Urinary bladder (tissue), 4 donors: ENCODE results near the gene CYP11A1. TPM values are rescaled to one million over a fixed set of nuclear protein-coding genes. Genes with fewer than 3 reads are reported as not detected.
"Not testable (repeated sequence)": the region's sequence is repeated elsewhere in the genome, so short reads cannot be mapped to it uniquely, and the experiment has no call there.

Source experiments
- DNase-seq: peaks from one replicate; pipeline ENCODE4 v3.0.0-alpha.2; 2015; ENCODE audit errors: extremely low spot score
- H3K27ac ChIP-seq: one replicate; pipeline ENCODE4 v1.5.1; 2013; ENCODE audit warnings: low read depth, mild to moderate bottlenecking, moderate library complexity
- H3K36me3 ChIP-seq: one replicate; pipeline ENCODE4 v1.6.1; 2013; ENCODE audit warnings: mild to moderate bottlenecking, moderate library complexity; ENCODE audit not compliant: insufficient read depth
- H3K4me1 ChIP-seq: one replicate; pipeline ENCODE4 v1.6.1; 2013; ENCODE audit warnings: mild to moderate bottlenecking, moderate library complexity; ENCODE audit not compliant: insufficient read depth
- H3K4me3 ChIP-seq: one replicate; pipeline ENCODE4 v1.5.1; 2013; ENCODE audit warnings: low read depth, low read length
- WGBS: extraction: QIAGEN DNeasy Blood & Tissue Kit; methylation state at CpG from one replicate; pipeline ENCODE4 v1.1.7; 2013; 5-methylcytosine and 5-hydroxymethylcytosine counted together
- polyA plus RNA-seq: library from polyadenylated mRNA; stranded (reverse); fragments of 200-250 nt; gene quantifications from one replicate; pipeline ENCODE4 v1.2.3, GENCODE V29; 2013
- total RNA-seq: library from RNA; depleted of rRNA; stranded (reverse); fragments of >200 nt; gene quantifications from one replicate; pipeline ENCODE4 v1.2.3, GENCODE V29; 2014
- donor health status: healthy with polysubstance abuse.
- donor health status: healthy.

The CYP11A1 gene
- total and polyA plus RNA-seq, 2 donors = 0.21 to 0.38 TPM

- Histone ChIP-seq H3K36me3 (no peaks in the 10 kb centered on the region), H3K27ac (no peak overlapping the region), H3K4me3 (no peak overlapping the region), H3K4me1 (no peaks in the 10 kb centered on the region)
- WGBS = 88% methylated on average over 6 of the region's 6 CpGs
- no peak for DNase-seq
These were observed 30.0 kb upstream of the CYP11A1 start for GRCh38 chr15:74397239-74398068.

- Histone ChIP-seq H3K27ac (no peak overlapping the region), H3K4me3 (no peak overlapping the region), H3K4me1 (no peaks in the 10 kb centered on the region), H3K36me3 (no peaks in the 10 kb centered on the region)
- 68% methylated on average over 9 of the region's 9 CpGs for WGBS
- DNase-seq = no peak
These were observed 29.2 kb upstream of the CYP11A1 start for GRCh38 chr15:74396445-74397238.

GRCh38 chr15:74396146-74396438 is 28.6 kb upstream of the CYP11A1 start:
- no peaks in the 10 kb centered on the region for H3K4me1 ChIP-seq
- DNase-seq = no peak
- 84% methylated on average over 10 of the region's 10 CpGs for WGBS
- no peak overlapping the region for H3K4me3 ChIP-seq
- no peaks in the 10 kb centered on the region for H3K36me3 ChIP-seq
- H3K27ac ChIP-seq = no peak overlapping the region

- Histone ChIP-seq H3K36me3 (no peaks in the 10 kb centered on the region), H3K27ac (no peak overlapping the region), H3K4me3 (no peak overlapping the region), H3K4me1 (no peaks in the 10 kb centered on the region)
- 88% methylated on average over 17 of the region's 17 CpGs for WGBS
- DNase-seq = no peak
These were observed 28.1 kb upstream of the CYP11A1 start for GRCh38 chr15:74395319-74396145.

- no peaks in the 10 kb centered on the region for H3K36me3 ChIP-seq
- no peak for DNase-seq
- H3K4me1 ChIP-seq = no peaks in the 10 kb centered on the region
- no peak overlapping the region for H3K4me3 ChIP-seq
- no peak overlapping the region for H3K27ac ChIP-seq
- WGBS = 92% methylated on average over 11 of the region's 11 CpGs
These were observed 26.8 kb upstream of the CYP11A1 start for GRCh38 chr15:74394090-74394846.

- Histone ChIP-seq H3K4me3 (no peak overlapping the region), H3K36me3 (no peaks in the 10 kb centered on the region), H3K27ac (no peak overlapping the region), H3K4me1 (no peaks in the 10 kb centered on the region)
- 91% methylated on average over 13 of the region's 13 CpGs for WGBS
- DNase-seq = no peak
These were observed 26.0 kb upstream of the CYP11A1 start for GRCh38 chr15:74393423-74393822.

- WGBS = 72% methylated on average over 7 of the region's 7 CpGs
- DNase-seq = no peak
- H3K36me3 ChIP-seq = no peaks in the 10 kb centered on the region
- no peak overlapping the region for H3K27ac ChIP-seq
- no peak overlapping the region for H3K4me3 ChIP-seq
- no peaks in the 10 kb centered on the region for H3K4me1 ChIP-seq
These were observed 25.5 kb upstream of the CYP11A1 start for GRCh38 chr15:74392902-74393301.

GRCh38 chr15:74392451-74392830 is 25.0 kb upstream of the CYP11A1 start:
- 29% methylated on average over 8 of the region's 8 CpGs for WGBS
- H3K4me1 ChIP-seq = no peaks in the 10 kb centered on the region

GRCh38 chr15:74391582-74392450 is 24.4 kb upstream of the CYP11A1 start:
- WGBS = 75% methylated on average over 9 of the region's 9 CpGs
- Histone ChIP-seq H3K36me3 (no peaks in the 10 kb centered on the region), H3K4me1 (no peaks in the 10 kb centered on the region), H3K4me3 (no peak overlapping the region), H3K27ac (no peak overlapping the region)
- DNase-seq = no peak

More at GRCh38 chr15:74392451-74392830, 25.0 kb upstream of the CYP11A1 start:
- H3K36me3 ChIP-seq = no peaks in the 10 kb centered on the region
- no peak overlapping the region for H3K4me3 ChIP-seq
- H3K27ac ChIP-seq = no peak overlapping the region
- DNase-seq = no peak

- Histone ChIP-seq H3K4me1 (no peaks in the 10 kb centered on the region), H3K4me3 (no peak overlapping the region), H3K27ac (no peak overlapping the region), H3K36me3 (no peaks in the 10 kb centered on the region)
- 83% methylated on average over 12 of the region's 12 CpGs for WGBS
- no peak for DNase-seq
These were observed 23.3 kb upstream of the CYP11A1 start for GRCh38 chr15:74390647-74391288.

GRCh38 chr15:74390049-74390646 is 22.7 kb upstream of the CYP11A1 start:
- 94% methylated on average over 11 of the region's 11 CpGs for WGBS
- H3K4me3 ChIP-seq = not testable (repeated sequence)

More at GRCh38 chr15:74390049-74390646, 22.7 kb upstream of the CYP11A1 start:
- not testable (repeated sequence) for DNase-seq, H3K27ac ChIP-seq, H3K4me1 ChIP-seq, H3K36me3 ChIP-seq
